Immature natural killer cell (primary cell): ENCODE data around the gene DLG1. TPM values are rescaled to one million over a fixed set of nuclear protein-coding genes. Genes with fewer than 3 reads are reported as not detected.
"Not testable (repeated sequence)": the region's sequence is repeated elsewhere in the genome, so short reads cannot be mapped to it uniquely, and the experiment has no call there.

ENCODE experiments used
- DNase-seq, 3 donors: peaks; one replicate each; pipeline ENCODE4 v3.0.0; 2022; ENCODE audit warnings: mixed read lengths in 1 of 3
- H3K27ac Mint-ChIP-seq, 6 donors: one replicate each; pipeline ENCODE4 v1.8.0; 2020; ENCODE audit warnings: mixed read lengths in 6 of 6, mild to moderate bottlenecking in 5 of 6, inconsistent platforms in 4 of 6, moderate library complexity in 3 of 6
- H3K27me3 Mint-ChIP-seq, 3 donors: one replicate each; pipeline ENCODE4 v1.8.0; 2020 to 2021; ENCODE audit warnings: low read depth in 3 of 3, mild to moderate bottlenecking in 3 of 3, mixed read lengths in 3 of 3, moderate library complexity in 3 of 3, inconsistent platforms in 1 of 3
- H3K36me3 Mint-ChIP-seq, 3 donors: one replicate each; pipeline ENCODE4 v1.8.0; 2020; ENCODE audit warnings: mixed read lengths in 3 of 3, inconsistent platforms in 2 of 3, mild to moderate bottlenecking in 2 of 3
- H3K4me1 Mint-ChIP-seq, 2 donors: one replicate each; pipeline ENCODE4 v1.8.0; 2020; ENCODE audit warnings: inconsistent platforms in 2 of 2, mild to moderate bottlenecking in 2 of 2, mixed read lengths in 2 of 2, moderate library complexity in 1 of 2
- H3K4me3 Mint-ChIP-seq, 5 donors: one replicate each; pipeline ENCODE4 v1.8.0; 2020; ENCODE audit warnings: mild to moderate bottlenecking in 5 of 5, mixed read lengths in 5 of 5, inconsistent platforms in 3 of 5, moderate library complexity in 3 of 5
- H3K9me3 Mint-ChIP-seq, 6 donors: one replicate each; pipeline ENCODE4 v1.8.0; 2020; ENCODE audit warnings: mild to moderate bottlenecking in 6 of 6, mixed read lengths in 6 of 6, inconsistent platforms in 4 of 6, moderate library complexity in 3 of 6
- polyA plus RNA-seq, 3 donors: library from polyadenylated mRNA; unstranded; fragments of 300-500 nt; fragmentation: Illumina TruSeq; gene quantifications; one replicate each; pipeline ENCODE4 v1.2.3, GENCODE V29; 2021

The DLG1 gene
- polyA plus RNA-seq, 3 donors from 2014 or later = 16.1 to 27.3 (median 26.3) TPM

GRCh38 chr3:197292648-197293047 lies 5.8 kb downstream of the DLG1 start:
- peaks cover 5% of the 10 kb centered on the region in 3 donors for H3K36me3 Mint-ChIP-seq

GRCh38 chr3:197292083-197292646 lies 6.2 kb downstream of the DLG1 start:
- Mint-ChIP-seq H3K4me1 (peaks cover 30 to 51% of the 10 kb centered on the region in 2 donors), H3K27ac (peak overlapping the region; percentile 43 to 76 (median 60)), H3K36me3 (peaks cover 5% of the 10 kb centered on the region in 3 donors), H3K9me3 (no peaks in the 10 kb centered on the region), H3K27me3 (peaks cover 4 to 6% (median 5%) of the 10 kb centered on the region in 3 donors), H3K4me3 (peak overlapping the region in 2 of 5 donors; percentile 20 to 58)
- no peak for DNase-seq

More at GRCh38 chr3:197292648-197293047, 5.8 kb downstream of the DLG1 start:
- Mint-ChIP-seq H3K9me3 (no peaks in the 10 kb centered on the region), H3K27me3 (peaks cover 5 to 7% (median 5%) of the 10 kb centered on the region in 3 donors), H3K4me3 (peak overlapping the region in 1 of 5 donors; percentile 58), H3K4me1 (peaks cover 32 to 53% of the 10 kb centered on the region in 2 donors), H3K27ac (peak overlapping the region in 5 of 6 donors; percentile 43 to 76 (median 60))
- no peak for DNase-seq

GRCh38 chr3:197289726-197290125 lies 8.7 kb downstream of the DLG1 start:
- peaks cover 9 to 14% (median 10%) of the 10 kb centered on the region in 3 donors for H3K36me3 Mint-ChIP-seq
- DNase-seq = no peak
- no peak overlapping the region for H3K4me3 Mint-ChIP-seq
- H3K4me1 Mint-ChIP-seq = peaks cover 19 to 34% of the 10 kb centered on the region in 2 donors
- H3K9me3 Mint-ChIP-seq = no peaks in the 10 kb centered on the region
- H3K27me3 Mint-ChIP-seq = peaks cover 0 to 5% (median 2%) of the 10 kb centered on the region in 3 donors
- H3K27ac Mint-ChIP-seq = peak overlapping the region in 2 of 6 donors; percentile 8 to 46

DNA sequence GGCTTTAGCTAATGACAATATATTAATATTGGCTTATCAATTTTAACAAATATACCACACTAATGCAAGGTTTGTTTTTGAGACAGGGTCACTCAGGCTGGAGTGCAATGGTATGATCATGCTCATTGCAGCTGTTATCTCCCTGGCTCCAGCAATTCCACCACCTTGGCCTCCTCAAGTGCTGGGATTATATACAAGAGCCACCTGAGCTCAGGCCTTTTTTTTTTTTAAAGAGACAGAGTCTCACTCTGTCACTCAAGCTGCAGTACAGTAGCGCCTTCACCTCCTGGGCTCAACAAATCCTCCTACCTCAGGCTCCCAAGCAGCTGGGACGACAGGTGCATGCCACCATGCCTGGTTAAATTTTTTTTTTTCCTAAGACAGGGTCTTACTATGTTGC lies 11.7 kb downstream of the DLG1 start:
- Mint-ChIP-seq H3K4me3 (no peak overlapping the region), H3K36me3 (peaks cover 9 to 16% (median 14%) of the 10 kb centered on the region in 3 donors), H3K9me3 (no peaks in the 10 kb centered on the region), H3K27ac (no peak overlapping the region), H3K27me3 (peaks cover 0 to 5% (median 2%) of the 10 kb centered on the region in 3 donors), H3K4me1 (peaks cover 8 to 9% of the 10 kb centered on the region in 2 donors)
- DNase-seq = no peak

- Mint-ChIP-seq H3K27me3 (peaks cover 0 to 5% (median 0%) of the 10 kb centered on the region in 3 donors), H3K36me3 (peaks cover 9 to 23% (median 14%) of the 10 kb centered on the region in 3 donors), H3K9me3 (no peaks in the 10 kb centered on the region), H3K27ac (no peak overlapping the region), H3K4me3 (no peak overlapping the region), H3K4me1 (peaks cover 0 to 3% of the 10 kb centered on the region in 2 donors)
- DNase-seq = no peak
Observed at GRCh38 chr3:197285557-197285956, 12.9 kb downstream of the DLG1 start.

DNA sequence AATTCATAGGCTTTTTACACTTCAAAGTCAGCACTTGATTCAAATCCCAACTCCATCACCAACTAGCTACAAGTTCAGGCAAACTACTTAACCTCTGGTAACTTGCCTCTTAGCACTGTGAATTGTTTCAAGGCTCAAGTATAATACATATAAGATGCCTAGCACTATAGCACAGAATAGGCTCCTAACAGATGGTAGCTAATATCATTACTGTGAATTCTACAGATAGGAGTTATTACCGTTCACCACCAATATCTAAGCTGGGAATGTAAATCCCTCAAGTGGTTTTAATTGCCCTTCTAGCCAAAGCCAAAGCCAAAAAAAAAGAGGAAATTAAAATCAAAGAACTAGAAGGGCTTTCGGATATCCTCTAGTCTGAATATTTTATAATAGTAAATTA lies 15.4 kb downstream of the DLG1 start:
- H3K27me3 Mint-ChIP-seq = no peaks in the 10 kb centered on the region
- H3K36me3 Mint-ChIP-seq = peaks cover 4 to 27% (median 9%) of the 10 kb centered on the region in 3 donors
- no peak for DNase-seq
- no peak overlapping the region for H3K4me3 Mint-ChIP-seq
- H3K4me1 Mint-ChIP-seq = peaks cover 3 to 14% of the 10 kb centered on the region in 2 donors
- H3K27ac Mint-ChIP-seq = no peak overlapping the region
- no peaks in the 10 kb centered on the region for H3K9me3 Mint-ChIP-seq

DNA sequence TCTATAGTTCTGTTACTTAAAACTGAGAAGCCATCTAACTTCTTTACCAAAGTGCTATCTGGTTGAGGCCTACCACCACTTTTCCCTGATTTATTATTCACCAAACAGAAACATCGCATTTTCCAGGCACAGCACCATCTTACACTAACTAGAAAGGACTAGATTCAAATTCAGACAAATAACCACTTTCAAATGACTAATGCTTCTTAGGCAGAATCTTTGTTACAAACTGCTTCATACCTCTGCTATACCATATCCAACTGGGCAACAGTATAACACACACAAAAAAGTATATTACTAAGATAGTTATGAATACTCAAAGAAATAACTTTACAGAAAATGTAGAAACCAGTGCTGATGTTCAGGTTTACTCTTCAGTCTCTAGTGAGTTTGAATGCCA lies 16.6 kb downstream of the DLG1 start:
- Mint-ChIP-seq H3K27me3 (no peaks in the 10 kb centered on the region), H3K36me3 (peaks cover 4 to 27% (median 9%) of the 10 kb centered on the region in 3 donors), H3K4me1 (peaks cover 3 to 14% of the 10 kb centered on the region in 2 donors), H3K27ac (peak overlapping the region in 1 of 6 donors; percentile 32), H3K4me3 (no peak overlapping the region), H3K9me3 (no peaks in the 10 kb centered on the region)
- DNase-seq = no peak

- Mint-ChIP-seq H3K27me3 (no peaks in the 10 kb centered on the region), H3K36me3 (peaks cover 0 to 22% (median 4%) of the 10 kb centered on the region in 3 donors), H3K9me3 (no peaks in the 10 kb centered on the region), H3K4me3 (no peak overlapping the region), H3K27ac (peak overlapping the region in 1 of 6 donors; percentile 25), H3K4me1 (peaks cover 9 to 23% of the 10 kb centered on the region in 2 donors)
- DNase-seq = no peak
Observed at GRCh38 chr3:197280156-197280555, 18.3 kb downstream of the DLG1 start.

GRCh38 chr3:197278933-197279332 lies 19.5 kb downstream of the DLG1 start:
- no peak overlapping the region for H3K4me3 Mint-ChIP-seq
- peaks cover 19 to 33% of the 10 kb centered on the region in 2 donors for H3K4me1 Mint-ChIP-seq
- H3K27me3 Mint-ChIP-seq = no peaks in the 10 kb centered on the region
- DNase-seq = no peak
- no peaks in the 10 kb centered on the region for H3K9me3 Mint-ChIP-seq
- H3K36me3 Mint-ChIP-seq = peaks cover 0 to 22% (median 4%) of the 10 kb centered on the region in 3 donors
- peak overlapping the region in 1 of 6 donors; percentile 4 for H3K27ac Mint-ChIP-seq

GRCh38 chr3:197276808-197277207 lies 21.6 kb downstream of the DLG1 start:
- not testable (repeated sequence) for H3K4me3 Mint-ChIP-seq, H3K27ac Mint-ChIP-seq, H3K9me3 Mint-ChIP-seq, H3K27me3 Mint-ChIP-seq, DNase-seq
- Mint-ChIP-seq H3K36me3 (peaks cover 0 to 17% (median 4%) of the 10 kb centered on the region in 3 donors), H3K4me1 (peaks cover 30 to 50% of the 10 kb centered on the region in 2 donors)

DNA sequence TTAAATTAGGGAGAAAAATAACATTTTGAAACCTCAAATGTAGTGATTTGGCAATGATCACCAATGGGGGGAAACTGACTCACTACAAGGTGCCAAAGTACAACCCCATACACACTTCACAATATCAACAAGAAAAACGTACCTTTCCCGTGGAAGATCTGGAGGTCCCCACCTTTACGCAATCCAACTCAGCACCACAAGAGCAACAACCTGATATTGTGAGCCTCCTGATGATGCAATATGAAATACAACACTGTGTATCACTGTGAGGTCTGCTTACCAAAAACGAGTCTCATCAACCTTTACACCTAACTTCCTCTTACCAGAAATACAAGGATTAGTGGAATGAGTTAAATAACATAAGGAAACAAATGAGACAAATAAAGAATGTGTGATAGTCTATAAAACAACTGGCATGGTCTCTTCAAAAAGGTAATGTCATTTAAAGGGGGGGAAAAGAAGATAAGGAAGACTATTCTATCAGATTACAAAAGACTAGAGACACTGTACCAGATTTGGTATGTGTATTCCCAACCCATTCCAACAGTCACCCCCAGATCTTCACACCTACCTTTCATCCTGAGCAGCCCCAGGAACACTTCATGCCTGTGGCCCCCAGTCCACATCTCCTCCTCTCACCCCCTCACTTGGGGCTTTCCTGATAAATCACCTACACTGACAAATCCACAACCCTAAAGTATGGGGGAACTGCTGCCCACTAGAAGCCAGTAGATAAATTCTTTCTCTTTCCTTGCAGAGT lies 27.7 kb downstream of the DLG1 start:
- Mint-ChIP-seq H3K36me3 (peaks cover 0 to 4% (median 0%) of the 10 kb centered on the region in 3 donors), H3K27ac (no peak overlapping the region), H3K27me3 (no peaks in the 10 kb centered on the region), H3K4me1 (peaks cover 40 to 73% of the 10 kb centered on the region in 2 donors), H3K9me3 (no peaks in the 10 kb centered on the region), H3K4me3 (no peak overlapping the region)
- DNase-seq = no peak

DNA sequence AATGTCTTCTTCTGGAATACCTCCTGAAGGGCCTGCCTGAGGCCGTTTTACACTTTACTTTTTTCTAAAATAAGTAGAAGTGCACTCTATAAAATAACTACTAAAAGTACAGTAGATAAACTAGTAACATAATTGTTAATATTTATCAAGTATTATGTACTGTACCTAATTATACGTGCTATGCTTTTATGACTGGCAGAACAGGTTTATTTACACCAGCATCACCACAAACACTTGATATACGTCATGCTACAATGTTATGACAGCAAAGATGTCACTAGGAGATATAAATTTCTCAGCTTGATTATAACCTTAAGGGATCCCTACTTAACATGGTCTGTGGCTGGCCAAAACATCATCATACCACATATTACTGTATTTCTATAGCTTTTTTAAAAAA lies 29.4 kb downstream of the DLG1 start:
- Mint-ChIP-seq H3K4me3 (no peak overlapping the region), H3K27me3 (no peaks in the 10 kb centered on the region), H3K36me3 (peaks cover 0 to 4% (median 0%) of the 10 kb centered on the region in 3 donors), H3K27ac (no peak overlapping the region), H3K9me3 (no peaks in the 10 kb centered on the region), H3K4me1 (peaks cover 32 to 66% of the 10 kb centered on the region in 2 donors)
- DNase-seq = no peak

DNA sequence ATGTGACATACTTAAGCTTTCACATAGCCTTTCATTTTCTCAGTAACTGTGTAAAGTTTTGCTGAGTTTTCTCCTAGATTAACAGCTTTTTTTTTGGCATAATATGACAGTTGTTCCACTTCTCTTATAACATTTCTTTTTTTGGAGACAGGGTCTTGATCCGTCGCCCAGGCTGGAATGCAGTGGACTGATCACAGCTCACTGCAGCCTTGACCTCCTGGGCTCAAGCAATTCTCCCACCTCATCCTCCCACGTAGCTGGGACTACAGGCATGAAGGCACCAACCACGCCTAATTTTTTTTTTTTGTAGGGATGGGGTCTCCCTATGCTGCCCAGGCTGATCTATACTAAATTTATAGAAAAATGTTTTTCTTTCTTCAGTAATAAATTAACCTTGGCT lies 30.1 kb downstream of the DLG1 start:
- Mint-ChIP-seq H3K27ac (no peak overlapping the region), H3K4me3 (no peak overlapping the region), H3K36me3 (peaks cover 0 to 4% (median 0%) of the 10 kb centered on the region in 3 donors), H3K27me3 (no peaks in the 10 kb centered on the region), H3K4me1 (peaks cover 28 to 59% of the 10 kb centered on the region in 2 donors), H3K9me3 (no peaks in the 10 kb centered on the region)
- DNase-seq = no peak

DNA sequence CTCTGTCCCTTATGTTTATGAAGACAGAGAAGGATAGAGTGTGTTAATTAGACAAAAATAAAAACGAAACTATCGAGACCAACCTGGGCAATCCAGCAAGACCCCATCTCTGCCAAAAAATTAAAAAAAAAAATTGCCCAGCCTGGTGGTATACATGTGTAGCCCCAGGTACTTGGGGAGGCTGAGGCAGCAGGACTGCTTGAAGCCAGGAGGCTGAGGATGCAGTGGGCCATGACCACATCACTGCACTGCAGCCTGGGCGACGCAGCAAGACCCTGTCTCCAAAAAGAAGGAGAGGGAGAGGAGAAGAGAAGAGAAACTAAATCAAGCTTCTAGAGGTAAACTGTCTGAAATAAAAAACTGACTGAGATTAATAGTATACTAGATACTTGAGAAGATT lies 32.1 kb downstream of the DLG1 start:
- Mint-ChIP-seq H3K27ac (no peak overlapping the region), H3K4me3 (no peak overlapping the region), H3K36me3 (peaks cover 0 to 7% (median 0%) of the 10 kb centered on the region in 3 donors), H3K9me3 (no peaks in the 10 kb centered on the region), H3K4me1 (peaks cover 17 to 43% of the 10 kb centered on the region in 2 donors), H3K27me3 (no peaks in the 10 kb centered on the region)
- DNase-seq = no peak
